Suprapubic skin (tissue), 4 donors: ENCODE data around the gene SLC50A1. TPM values are rescaled to one million over a fixed set of nuclear protein-coding genes. Genes with fewer than 3 reads are reported as not detected.

Experiments used
- DNase-seq, 2 donors: peaks; one replicate each; pipeline ENCODE4 v3.0.0-alpha.2; 2019; ENCODE audit warnings: low spot score in 2 of 2
- H3K27ac ChIP-seq: fragments of 200-600 bp; sonication (generic); one replicate; pipeline ENCODE4 v1.5.1; 2019
- H3K27me3 ChIP-seq: fragments of 200-600 bp; sonication (generic); one replicate; pipeline ENCODE4 v1.5.1; 2019
- H3K36me3 ChIP-seq: fragments of 200-600 bp; sonication (generic); one replicate; pipeline ENCODE4 v1.5.1; 2019
- H3K4me1 ChIP-seq: fragments of 200-600 bp; sonication (generic); one replicate; pipeline ENCODE4 v1.5.1; 2019
- H3K4me3 ChIP-seq: fragments of 200-600 bp; sonication (generic); one replicate; pipeline ENCODE4 v1.5.1; 2019; ENCODE audit warnings: mild to moderate bottlenecking
- H3K9me3 ChIP-seq: fragments of 200-600 bp; sonication (generic); one replicate; pipeline ENCODE4 v1.5.1; 2019
- EP300 ChIP-seq: sonication (generic); formaldehyde crosslinking; IDR thresholded peaks from one replicate; pipeline ENCODE4 v1.6.1; 2017; ENCODE audit warnings: antibody characterized with exemption
- POLR2A ChIP-seq, 2 donors: fragments of 450-650 bp; IDR thresholded peaks; one replicate each; pipeline ENCODE4 v1.6.1; 2017; ENCODE audit warnings: antibody characterized with exemption in 2 of 2, mild to moderate bottlenecking in 2 of 2, moderate library complexity in 2 of 2
- POLR2AphosphoS5 ChIP-seq, 3 donors: sonication (generic); formaldehyde crosslinking; IDR thresholded peaks; one replicate each; pipeline ENCODE4 v1.6.1; 2017; ENCODE audit warnings: antibody characterized with exemption in 3 of 3
- WGBS: methylation state at CpG from one replicate; pipeline ENCODE4 v1.1.5; 2018; 5-methylcytosine and 5-hydroxymethylcytosine counted together
- total RNA-seq, 4 donors: library from RNA; depleted of rRNA; stranded (reverse); fragments of >200 nt; gene quantifications; one replicate each; pipeline ENCODE4 v1.1.0, GENCODE V29; 2016
- TF ChIP-seq, protein P1 (sequence below), 2 donors: fragments of 200-600 bp in 1 of 2; fragments of 450-650 bp in 1 of 2; sonication (generic) in 1 of 2; IDR thresholded peaks; one replicate each; pipeline ENCODE4 v1.5.1; 2016 to 2019; ENCODE audit warnings: antibody characterized with exemption in 2 of 2, mild to moderate bottlenecking in 1 of 2, moderate library complexity in 1 of 2

SLC50A1 gene
- total RNA-seq, 4 donors from 2014 or later: 27.9 to 56.1 (median 32.6) TPM

DNA sequence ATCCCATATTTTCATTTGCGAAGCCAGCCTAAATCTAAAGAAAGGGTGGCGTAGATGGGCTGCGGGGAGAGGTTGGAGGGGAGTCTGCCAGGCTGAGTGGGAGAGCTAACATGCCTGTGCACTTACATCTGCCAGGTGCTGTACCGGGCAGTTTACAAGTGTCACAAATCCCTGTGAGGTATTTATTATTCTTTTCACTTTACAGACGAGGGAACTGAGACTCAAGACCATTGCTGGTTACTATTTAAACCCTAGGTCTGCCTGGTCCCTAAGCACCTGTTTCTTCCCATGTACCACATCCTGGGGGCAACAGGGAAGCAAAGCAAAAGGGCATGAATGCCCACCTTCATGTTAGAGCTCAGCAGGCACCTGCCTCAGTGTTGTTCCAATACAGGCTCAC, 27.4 kb upstream of the SLC50A1 start:
- Histone ChIP-seq H3K4me1 (no peaks in the 10 kb centered on the region), H3K27me3 (no peaks in the 10 kb centered on the region), H3K27ac (no peak overlapping the region), H3K4me3 (no peak overlapping the region), H3K9me3 (no peaks in the 10 kb centered on the region), H3K36me3 (no peaks in the 10 kb centered on the region)
- WGBS: 72% methylated on average over 5 of the region's 5 CpGs
- no peak for DNase-seq
- TF ChIP-seq POLR2A (IDR thresholded peaks at IDR 0.05) (no peak), POLR2AphosphoS5 (IDR thresholded peaks at IDR 0.05) (no peak), EP300 (no peak)
- TF ChIP-seq, protein P1, sequence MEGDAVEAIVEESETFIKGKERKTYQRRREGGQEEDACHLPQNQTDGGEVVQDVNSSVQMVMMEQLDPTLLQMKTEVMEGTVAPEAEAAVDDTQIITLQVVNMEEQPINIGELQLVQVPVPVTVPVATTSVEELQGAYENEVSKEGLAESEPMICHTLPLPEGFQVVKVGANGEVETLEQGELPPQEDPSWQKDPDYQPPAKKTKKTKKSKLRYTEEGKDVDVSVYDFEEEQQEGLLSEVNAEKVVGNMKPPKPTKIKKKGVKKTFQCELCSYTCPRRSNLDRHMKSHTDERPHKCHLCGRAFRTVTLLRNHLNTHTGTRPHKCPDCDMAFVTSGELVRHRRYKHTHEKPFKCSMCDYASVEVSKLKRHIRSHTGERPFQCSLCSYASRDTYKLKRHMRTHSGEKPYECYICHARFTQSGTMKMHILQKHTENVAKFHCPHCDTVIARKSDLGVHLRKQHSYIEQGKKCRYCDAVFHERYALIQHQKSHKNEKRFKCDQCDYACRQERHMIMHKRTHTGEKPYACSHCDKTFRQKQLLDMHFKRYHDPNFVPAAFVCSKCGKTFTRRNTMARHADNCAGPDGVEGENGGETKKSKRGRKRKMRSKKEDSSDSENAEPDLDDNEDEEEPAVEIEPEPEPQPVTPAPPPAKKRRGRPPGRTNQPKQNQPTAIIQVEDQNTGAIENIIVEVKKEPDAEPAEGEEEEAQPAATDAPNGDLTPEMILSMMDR (IDR thresholded peaks at IDR 0.05): no peak

DNA sequence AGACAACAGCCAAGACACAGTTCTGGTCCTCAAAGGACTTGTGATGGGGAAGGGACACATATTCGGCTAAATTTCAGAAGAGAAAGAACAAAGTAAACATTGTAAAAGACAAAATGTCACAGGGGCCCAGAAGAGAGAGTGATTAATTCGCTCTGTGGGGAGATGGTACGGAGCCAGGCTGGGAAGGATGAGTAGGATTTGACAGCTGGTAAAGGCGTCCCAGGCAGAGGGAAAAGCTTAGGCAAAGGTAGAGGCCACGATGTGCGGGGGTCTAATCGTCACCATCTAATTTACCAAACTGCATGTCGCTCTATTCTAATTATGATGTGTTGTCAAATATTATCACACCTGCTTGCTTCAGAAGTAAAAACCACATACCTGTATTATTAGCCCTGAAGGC, 25.3 kb upstream of the SLC50A1 start:
- Histone ChIP-seq H3K27ac (no peak overlapping the region), H3K4me1 (no peaks in the 10 kb centered on the region), H3K4me3 (no peak overlapping the region), H3K27me3 (no peaks in the 10 kb centered on the region), H3K9me3 (no peaks in the 10 kb centered on the region), H3K36me3 (no peaks in the 10 kb centered on the region)
- DNase-seq: no peak
- WGBS: 82% methylated on average over 8 of the region's 8 CpGs
- no peak for TF ChIP-seq EP300
- no peak for TF ChIP-seq POLR2AphosphoS5 (IDR thresholded peaks at IDR 0.05)
- TF ChIP-seq POLR2A (IDR thresholded peaks at IDR 0.05): no peak
- TF ChIP-seq, protein P1 (IDR thresholded peaks at IDR 0.05): no peak

DNA sequence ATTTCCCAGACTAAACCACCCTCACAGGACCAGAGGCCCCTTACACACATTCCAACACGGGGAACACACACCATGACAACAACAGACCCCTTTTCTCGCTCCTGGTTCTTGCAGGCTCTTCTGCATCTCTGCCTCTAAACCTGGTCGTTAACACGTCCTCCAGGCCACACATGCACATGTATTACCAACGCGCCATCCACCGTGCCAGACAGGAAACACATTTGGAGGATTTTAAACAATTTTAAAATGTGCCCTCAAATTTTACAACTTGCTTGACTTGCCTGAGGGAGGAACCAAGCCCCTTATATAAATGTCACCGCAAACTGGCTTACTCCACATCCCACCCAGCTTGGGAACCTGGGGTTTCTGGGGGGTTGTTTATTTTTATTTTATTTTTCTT, 24.8 kb upstream of the SLC50A1 start:
- TF ChIP-seq POLR2AphosphoS5 (IDR thresholded peaks at IDR 0.05) (no peak), POLR2A (IDR thresholded peaks at IDR 0.05) (no peak), EP300 (no peak)
- TF ChIP-seq, protein P1 (IDR thresholded peaks at IDR 0.05): no peak
- no peaks in the 10 kb centered on the region for H3K9me3 ChIP-seq
- no peak for DNase-seq
- 75% methylated on average over 8 of the region's 8 CpGs for WGBS
- no peaks in the 10 kb centered on the region for H3K36me3 ChIP-seq
- H3K4me1 ChIP-seq: no peaks in the 10 kb centered on the region
- H3K4me3 ChIP-seq: no peak overlapping the region
- no peak overlapping the region for H3K27ac ChIP-seq
- H3K27me3 ChIP-seq: no peaks in the 10 kb centered on the region

DNA sequence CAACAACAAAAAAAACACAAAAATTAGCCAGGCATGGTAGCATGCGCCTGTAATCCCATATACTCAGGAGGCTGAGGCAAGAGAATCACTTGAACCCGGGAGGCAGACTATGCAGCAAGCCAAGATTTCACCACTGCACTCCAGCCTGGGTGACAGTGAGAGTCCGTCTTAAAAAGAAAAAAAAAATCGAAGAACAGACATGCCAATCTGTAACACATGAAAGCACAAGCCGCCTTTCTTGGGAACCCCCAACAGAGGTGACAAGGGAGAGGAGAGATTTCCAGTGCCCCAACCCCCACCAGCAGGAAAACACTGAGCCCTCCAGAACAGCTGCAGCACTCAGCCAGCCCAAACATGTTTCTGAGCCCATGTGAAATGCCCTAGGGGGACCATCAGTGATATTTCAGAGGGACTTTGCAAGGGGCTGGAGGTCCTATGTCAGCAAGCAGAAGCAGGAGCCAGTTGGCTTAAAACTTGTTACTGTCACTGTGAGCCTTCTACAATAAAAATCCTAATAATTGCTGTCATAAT, 22.1 kb upstream of the SLC50A1 start:
- Histone ChIP-seq H3K36me3 (no peaks in the 10 kb centered on the region), H3K4me3 (no peak overlapping the region), H3K9me3 (no peaks in the 10 kb centered on the region), H3K4me1 (no peaks in the 10 kb centered on the region), H3K27ac (no peak overlapping the region), H3K27me3 (no peaks in the 10 kb centered on the region)
- WGBS: 71% methylated on average over 5 of the region's 5 CpGs
- TF ChIP-seq, protein P1 (IDR thresholded peaks at IDR 0.05): no peak
- no peak for TF ChIP-seq EP300
- no peak for TF ChIP-seq POLR2A (IDR thresholded peaks at IDR 0.05)
- no peak for TF ChIP-seq POLR2AphosphoS5 (IDR thresholded peaks at IDR 0.05)
- no peak for DNase-seq

DNA sequence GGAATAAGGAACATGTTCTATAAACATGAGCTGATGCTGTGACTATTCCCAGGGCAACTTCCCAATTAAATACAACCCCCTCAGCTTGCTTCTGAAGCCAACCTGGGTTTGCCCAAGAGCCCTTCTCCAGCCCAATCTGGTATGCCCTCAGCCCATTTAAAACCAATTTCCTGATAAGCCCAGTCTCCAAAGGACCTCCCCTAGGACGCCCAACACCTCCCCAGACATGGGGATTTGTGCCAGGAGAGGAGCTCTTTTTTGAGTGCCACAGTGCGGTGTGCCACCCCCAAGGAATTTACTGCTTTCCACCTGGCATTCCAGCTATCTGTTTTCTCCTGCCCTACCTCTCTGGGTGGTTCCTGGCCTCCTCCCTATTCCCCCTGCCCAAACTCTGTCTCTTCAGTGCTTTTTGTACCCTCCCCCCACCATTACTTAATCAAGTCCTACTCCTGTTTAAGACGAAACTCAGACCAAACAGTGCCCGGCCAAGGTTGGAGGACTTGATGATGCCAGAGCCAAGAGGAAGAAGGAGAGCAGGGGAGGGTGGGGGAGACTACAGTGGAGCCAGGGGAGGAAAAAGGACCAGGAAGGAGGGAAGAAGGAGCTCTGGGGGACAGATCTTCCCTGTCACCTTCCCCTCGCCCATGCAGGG, 19.4 kb upstream of the SLC50A1 start:
- Histone ChIP-seq H3K4me1 (no peaks in the 10 kb centered on the region), H3K9me3 (no peaks in the 10 kb centered on the region), H3K4me3 (no peak overlapping the region), H3K27ac (no peak overlapping the region), H3K36me3 (no peaks in the 10 kb centered on the region), H3K27me3 (no peaks in the 10 kb centered on the region)
- DNase-seq: no peak
- TF ChIP-seq POLR2AphosphoS5 (IDR thresholded peaks at IDR 0.05) (no peak), POLR2A (IDR thresholded peaks at IDR 0.05) (no peak), EP300 (no peak)
- 47% methylated on average over 5 of the region's 5 CpGs for WGBS
